HepG2 (cell line): ENCODE data around the gene CBX7.
A peak's percentile ranks its signal among the peaks of the same experiment; 100 is the strongest.

ENCODE experiments used
- ATF2 ChIP-seq: sonication (generic); formaldehyde crosslinking; IDR thresholded peaks from 2 replicates; pipeline ENCODE4 v1.4.0; 2020; ENCODE audit warnings: missing genetic modification reagents
- FOXA1 ChIP-seq, 2 experiments: fragments of 450-650 bp in 1 of 2; sonication (generic) in 1 of 2; formaldehyde crosslinking in 1 of 2; IDR thresholded peaks; 2 replicates each; pipeline versions ENCODE4 v1.4.0 to v1.6.1; 2016 to 2020; ENCODE audit warnings: missing genetic modification reagents in 1 of 2
- ISX ChIP-seq: sonication (generic); formaldehyde crosslinking; conservative IDR thresholded peaks from 2 replicates; pipeline ENCODE4 v1.5.0; 2020; ENCODE audit warnings: missing genetic modification reagents
- JARID2 ChIP-seq: sonication (generic); formaldehyde crosslinking; IDR thresholded peaks from 2 replicates; pipeline ENCODE4 v1.8.1; 2023; ENCODE audit warnings: missing genetic modification reagents, inconsistent platforms; ENCODE audit not compliant: insufficient replicate concordance
- NBN ChIP-seq: fragments of 450-650 bp; conservative IDR thresholded peaks from 2 replicates; pipeline ENCODE4 v1.6.1; 2017
- RBAK ChIP-seq: sonication (generic); formaldehyde crosslinking; IDR thresholded peaks from 2 replicates; pipeline ENCODE4 v1.5.1; 2020; ENCODE audit warnings: mild to moderate bottlenecking, missing genetic modification reagents
- TCF7L2 ChIP-seq: IDR thresholded peaks from 2 replicates; pipeline ENCODE4 v1.6.1; 2011; ENCODE audit warnings: mild to moderate bottlenecking, low read depth, low read length, moderate library complexity
- ZNF44 ChIP-seq: sonication (generic); formaldehyde crosslinking; IDR thresholded peaks from 2 replicates; pipeline ENCODE4 v1.5.1; 2020; ENCODE audit warnings: mild to moderate bottlenecking, missing genetic modification reagents
- ZNF530 ChIP-seq: sonication (generic); formaldehyde crosslinking; IDR thresholded peaks from 2 replicates; pipeline ENCODE4 v1.5.0; 2020; ENCODE audit warnings: low read depth, mild to moderate bottlenecking, missing genetic modification reagents
- TF ChIP-seq, protein P1 (sequence below), 2 experiments: sonication (generic) in 1 of 2; formaldehyde crosslinking in 1 of 2; IDR thresholded peaks; 2 replicates each; pipeline versions ENCODE4 v1.5.1 to v1.6.1; 2011 to 2020; ENCODE audit warnings: borderline replicate concordance in 1 of 2, low read depth in 1 of 2, low read length in 1 of 2, mild to moderate bottlenecking in 1 of 2, missing genetic modification reagents in 1 of 2, moderate library complexity in 1 of 2
- TF ChIP-seq, protein P2 (sequence below): sonication (generic); formaldehyde crosslinking; IDR thresholded peaks from 2 replicates; pipeline ENCODE4 v1.5.0; 2020; ENCODE audit warnings: mild to moderate bottlenecking, missing genetic modification reagents, moderate library complexity
- TF ChIP-seq, protein P3 (sequence below): IDR thresholded peaks from 2 replicates; pipeline ENCODE4 v1.6.1; 2016; ENCODE audit warnings: control low read depth
- TF ChIP-seq, protein P4 (sequence below): IDR thresholded peaks from 2 replicates; pipeline ENCODE4 v1.6.1; 2016; ENCODE audit warnings: mild to moderate bottlenecking

- TF ChIP-seq, protein P1, sequence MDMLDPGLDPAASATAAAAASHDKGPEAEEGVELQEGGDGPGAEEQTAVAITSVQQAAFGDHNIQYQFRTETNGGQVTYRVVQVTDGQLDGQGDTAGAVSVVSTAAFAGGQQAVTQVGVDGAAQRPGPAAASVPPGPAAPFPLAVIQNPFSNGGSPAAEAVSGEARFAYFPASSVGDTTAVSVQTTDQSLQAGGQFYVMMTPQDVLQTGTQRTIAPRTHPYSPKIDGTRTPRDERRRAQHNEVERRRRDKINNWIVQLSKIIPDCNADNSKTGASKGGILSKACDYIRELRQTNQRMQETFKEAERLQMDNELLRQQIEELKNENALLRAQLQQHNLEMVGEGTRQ (IDR thresholded peaks at IDR 0.05; ENCODE audit: low read depth, low read length) = no peak
- TF ChIP-seq, protein P1 (CRISPR knock-in tag; IDR thresholded peaks at IDR 0.05; ENCODE audit: borderline replicate concordance) = no peak
- TF ChIP-seq ISX = no peak
- no peak for TF ChIP-seq ZNF530
- TF ChIP-seq, protein P2, sequence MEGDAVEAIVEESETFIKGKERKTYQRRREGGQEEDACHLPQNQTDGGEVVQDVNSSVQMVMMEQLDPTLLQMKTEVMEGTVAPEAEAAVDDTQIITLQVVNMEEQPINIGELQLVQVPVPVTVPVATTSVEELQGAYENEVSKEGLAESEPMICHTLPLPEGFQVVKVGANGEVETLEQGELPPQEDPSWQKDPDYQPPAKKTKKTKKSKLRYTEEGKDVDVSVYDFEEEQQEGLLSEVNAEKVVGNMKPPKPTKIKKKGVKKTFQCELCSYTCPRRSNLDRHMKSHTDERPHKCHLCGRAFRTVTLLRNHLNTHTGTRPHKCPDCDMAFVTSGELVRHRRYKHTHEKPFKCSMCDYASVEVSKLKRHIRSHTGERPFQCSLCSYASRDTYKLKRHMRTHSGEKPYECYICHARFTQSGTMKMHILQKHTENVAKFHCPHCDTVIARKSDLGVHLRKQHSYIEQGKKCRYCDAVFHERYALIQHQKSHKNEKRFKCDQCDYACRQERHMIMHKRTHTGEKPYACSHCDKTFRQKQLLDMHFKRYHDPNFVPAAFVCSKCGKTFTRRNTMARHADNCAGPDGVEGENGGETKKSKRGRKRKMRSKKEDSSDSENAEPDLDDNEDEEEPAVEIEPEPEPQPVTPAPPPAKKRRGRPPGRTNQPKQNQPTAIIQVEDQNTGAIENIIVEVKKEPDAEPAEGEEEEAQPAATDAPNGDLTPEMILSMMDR (CRISPR knock-in tag) = 0 out of 2 replicates have a peak, but pooled peaks have one; percentile 15
- TF ChIP-seq FOXA1 (IDR thresholded peaks at IDR 0.05) = no peak
- no peak for TF ChIP-seq FOXA1 (CRISPR knock-in tag; IDR thresholded peaks at IDR 0.05)
- TF ChIP-seq NBN = no peak
- TF ChIP-seq, protein P3, sequence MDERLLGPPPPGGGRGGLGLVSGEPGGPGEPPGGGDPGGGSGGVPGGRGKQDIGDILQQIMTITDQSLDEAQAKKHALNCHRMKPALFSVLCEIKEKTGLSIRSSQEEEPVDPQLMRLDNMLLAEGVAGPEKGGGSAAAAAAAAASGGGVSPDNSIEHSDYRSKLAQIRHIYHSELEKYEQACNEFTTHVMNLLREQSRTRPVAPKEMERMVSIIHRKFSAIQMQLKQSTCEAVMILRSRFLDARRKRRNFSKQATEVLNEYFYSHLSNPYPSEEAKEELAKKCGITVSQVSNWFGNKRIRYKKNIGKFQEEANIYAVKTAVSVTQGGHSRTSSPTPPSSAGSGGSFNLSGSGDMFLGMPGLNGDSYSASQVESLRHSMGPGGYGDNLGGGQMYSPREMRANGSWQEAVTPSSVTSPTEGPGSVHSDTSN (CRISPR knock-in tag) = no peak
- TF ChIP-seq ATF2 (CRISPR knock-in tag) = no peak
- TF ChIP-seq ZNF44 (CRISPR knock-in tag) = no peak
- no peak for TF ChIP-seq TCF7L2
- TF ChIP-seq RBAK (CRISPR knock-in tag) = no peak
- TF ChIP-seq, protein P4, sequence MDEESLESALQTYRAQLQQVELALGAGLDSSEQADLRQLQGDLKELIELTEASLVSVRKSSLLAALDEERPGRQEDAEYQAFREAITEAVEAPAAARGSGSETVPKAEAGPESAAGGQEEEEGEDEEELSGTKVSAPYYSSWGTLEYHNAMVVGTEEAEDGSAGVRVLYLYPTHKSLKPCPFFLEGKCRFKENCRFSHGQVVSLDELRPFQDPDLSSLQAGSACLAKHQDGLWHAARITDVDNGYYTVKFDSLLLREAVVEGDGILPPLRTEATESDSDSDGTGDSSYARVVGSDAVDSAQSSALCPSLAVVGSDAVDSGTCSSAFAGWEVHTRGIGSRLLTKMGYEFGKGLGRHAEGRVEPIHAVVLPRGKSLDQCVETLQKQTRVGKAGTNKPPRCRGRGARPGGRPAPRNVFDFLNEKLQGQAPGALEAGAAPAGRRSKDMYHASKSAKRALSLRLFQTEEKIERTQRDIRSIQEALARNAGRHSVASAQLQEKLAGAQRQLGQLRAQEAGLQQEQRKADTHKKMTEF (CRISPR knock-in tag) = no peak
- no peak for TF ChIP-seq JARID2 (CRISPR knock-in tag)
Observed at GRCh38 chr22:39176714-39177455, 24.4 kb upstream of the CBX7 start.
